HepG2 (cell line): ENCODE results near the gene CBLC. TPM values are rescaled to one million over a fixed set of nuclear protein-coding genes. Genes with fewer than 3 reads are reported as not detected.
A peak's percentile ranks its signal among the peaks of the same experiment; 100 is the strongest.

Experiments used
- ATAC-seq: fragments of 200-7000 bp; cut with Tn5 transposase; 3 replicates; pipeline ENCODE4 v1.9.1; 2020; ENCODE audit warnings: mild to moderate bottlenecking, moderate library complexity
- BruUV-seq: library from RNA; stranded (reverse); fragments of 400-500 nt; replicated peaks from 2 replicates; lab custom pipeline; 2021; lab: Mats Ljungman, UMichigan
- CTCF ChIA-PET: fragments of 300-600 bp; formaldehyde crosslinking; extraction: SDS; loops from one replicate; lab custom pipeline; 2021; ENCODE audit warnings: low total read pairs, inconsistent platforms, low intra/inter-chr PET ratio; lab: Yijun Ruan, JAX
- POLR2A ChIA-PET: fragments of 350-600 bp; sonication (Branson Sonifier 250); formaldehyde crosslinking; loops from one replicate; lab custom pipeline; 2020; ENCODE audit warnings: antibody characterized with exemption, inconsistent platforms; lab: Yijun Ruan, JAX
- DNase-seq: peaks from one replicate; pipeline ENCODE4 v3.0.0-alpha.2; 2015; ENCODE audit warnings: low spot score
- FAIRE-seq: peaks from 3 replicates; lab custom pipeline; 2011; peaks lifted over from hg19 to GRCh38; lab: Jason Lieb, UNC
- H2AFZ ChIP-seq: one replicate; pipeline ENCODE4 v1.6.1; 2011; ENCODE audit warnings: low read length, inconsistent platforms
- H3K27ac ChIP-seq: fragments of 300-600 bp; 3 replicates; pipeline ENCODE4 v1.8.0; 2011; ENCODE audit warnings: mixed run types, mild to moderate bottlenecking, mixed read lengths, low read length, inconsistent platforms; ENCODE audit not compliant: insufficient read depth; ENCODE audit errors: extremely low read length
- H3K27me3 ChIP-seq, 2 experiments: fragments of 200-600 bp in 1 of 2; 2 replicates in 1 of 2; 3 replicates in 1 of 2; pipeline versions ENCODE4 v1.6.0 to v1.8.0; 2011; ENCODE audit warnings: low read length in 2 of 2, mild to moderate bottlenecking in 2 of 2, moderate library complexity in 2 of 2, inconsistent platforms in 1 of 2; ENCODE audit not compliant: insufficient read depth in 2 of 2, control insufficient read depth in 1 of 2
- H3K36me3 ChIP-seq, 2 experiments: fragments of 200-600 bp in 1 of 2; replicated peaks in 1 of 2; 2 replicates in 1 of 2; 3 replicates in 1 of 2; pipeline versions ENCODE4 v1.5.1 to v1.8.0; 2011; ENCODE audit warnings: low read length in 2 of 2, inconsistent platforms in 1 of 2; ENCODE audit not compliant: insufficient read depth in 2 of 2, control insufficient read depth in 1 of 2
- H3K4me1 ChIP-seq: 2 replicates; pipeline ENCODE4 v1.5.1; 2012; ENCODE audit warnings: low read length, inconsistent platforms; ENCODE audit not compliant: insufficient read depth
- H3K4me2 ChIP-seq: 2 replicates; pipeline ENCODE4 v1.6.0; 2011; ENCODE audit warnings: low read depth, low read length, inconsistent platforms
- H3K4me3 ChIP-seq, 3 experiments: fragments of 200-600 bp in 1 of 3; sonication (generic), shearing (Covaris generic) in 1 of 3; replicated peaks in 1 of 3; 2 replicates each; pipeline ENCODE4 v1.5.1; 2011 to 2016; ENCODE audit warnings: low read length in 3 of 3, inconsistent platforms in 2 of 3, low read depth in 2 of 3, mild to moderate bottlenecking in 2 of 3, control low read depth in 1 of 3, mixed read lengths in 1 of 3; ENCODE audit not compliant: insufficient read depth in 1 of 3
- H3K79me2 ChIP-seq: one replicate; pipeline ENCODE4 v1.6.1; 2011; ENCODE audit warnings: low read length, inconsistent platforms; ENCODE audit not compliant: insufficient read depth
- H3K9ac ChIP-seq: 2 replicates; pipeline ENCODE4 v1.6.0; 2011; ENCODE audit warnings: mild to moderate bottlenecking, low read depth, low read length, inconsistent platforms; ENCODE audit not compliant: insufficient read depth
- H3K9me3 ChIP-seq: 2 replicates; pipeline ENCODE4 v1.5.1; 2012; ENCODE audit warnings: mild to moderate bottlenecking, low read length
- H4K20me1 ChIP-seq: 2 replicates; pipeline ENCODE4 v1.6.0; 2011; ENCODE audit warnings: inconsistent platforms, mild to moderate bottlenecking, low read length, moderate library complexity; ENCODE audit not compliant: insufficient read depth
- ATM ChIP-seq: fragments of 450-650 bp; IDR thresholded peaks from 2 replicates; pipeline ENCODE4 v1.7.1; 2017; ENCODE audit warnings: mild to moderate bottlenecking, borderline replicate concordance
- CHD2 ChIP-seq: IDR thresholded peaks from 2 replicates; pipeline ENCODE4 v1.6.1; 2011; ENCODE audit warnings: low read depth, low read length, improper control_type of control experiment
- MTF2 ChIP-seq: sonication (generic); formaldehyde crosslinking; IDR thresholded peaks from 2 replicates; pipeline ENCODE4 v1.5.0; 2020; ENCODE audit warnings: missing genetic modification reagents, borderline replicate concordance
- NKX3-1 ChIP-seq: sonication (generic); formaldehyde crosslinking; IDR thresholded peaks from 2 replicates; pipeline ENCODE4 v1.5.0; 2020; ENCODE audit warnings: missing genetic modification reagents
- ONECUT2 ChIP-seq: sonication (generic); formaldehyde crosslinking; IDR thresholded peaks from 2 replicates; pipeline ENCODE4 v1.4.0; 2020; ENCODE audit warnings: missing genetic modification reagents
- PRMT3 ChIP-seq: sonication (generic); formaldehyde crosslinking; IDR thresholded peaks from 2 replicates; pipeline ENCODE4 v1.8.1; 2022; ENCODE audit warnings: low read depth, mild to moderate bottlenecking, moderate library complexity, missing genetic modification reagents, borderline replicate concordance
- RAD51 ChIP-seq: fragments of 450-650 bp; IDR thresholded peaks from 2 replicates; pipeline ENCODE4 v1.6.1; 2016; ENCODE audit warnings: borderline replicate concordance
- REL ChIP-seq: sonication (generic); formaldehyde crosslinking; conservative IDR thresholded peaks from 2 replicates; pipeline ENCODE4 v1.8.0; 2022; ENCODE audit warnings: mild to moderate bottlenecking, missing genetic modification reagents, moderate library complexity
- RORA ChIP-seq: sonication (generic); formaldehyde crosslinking; IDR thresholded peaks from 2 replicates; pipeline ENCODE4 v1.5.0; 2020; ENCODE audit warnings: mild to moderate bottlenecking, missing genetic modification reagents, moderate library complexity
- SIX1 ChIP-seq: sonication (generic); formaldehyde crosslinking; IDR thresholded peaks from 2 replicates; pipeline ENCODE4 v1.4.0; 2020; ENCODE audit warnings: missing genetic modification reagents, borderline replicate concordance
- SMAD9 ChIP-seq: sonication (generic); formaldehyde crosslinking; IDR thresholded peaks from 2 replicates; pipeline ENCODE4 v1.5.1; 2020; ENCODE audit warnings: mild to moderate bottlenecking, missing genetic modification reagents
- SMARCC2 ChIP-seq: fragments of 450-650 bp; IDR thresholded peaks from 2 replicates; pipeline ENCODE4 v1.6.1; 2017; ENCODE audit warnings: antibody characterized with exemption, mild to moderate bottlenecking
- SNRNP70 ChIP-seq: fragments of 200-400 bp; formaldehyde crosslinking; IDR thresholded peaks from 2 replicates; pipeline ENCODE4 v1.6.1; 2017; ENCODE audit warnings: mild to moderate bottlenecking, low read depth, low read length, moderate library complexity
- ZNF335 ChIP-seq: sonication (generic); formaldehyde crosslinking; IDR thresholded peaks from 2 replicates; pipeline ENCODE4 v1.4.0; 2020; ENCODE audit warnings: missing genetic modification reagents
- ZNF562 ChIP-seq: sonication (generic); formaldehyde crosslinking; IDR thresholded peaks from 2 replicates; pipeline ENCODE4 v1.8.0; 2022; ENCODE audit warnings: missing genetic modification reagents, borderline replicate concordance
- ZNF883 ChIP-seq: sonication (generic); formaldehyde crosslinking; IDR thresholded peaks from 2 replicates; pipeline ENCODE4 v1.5.1; 2020; ENCODE audit warnings: mild to moderate bottlenecking, missing genetic modification reagents; ENCODE audit errors: not compliant biosample characterization
- WGBS: methylation state at CpG from one replicate; pipeline ENCODE4 v1.1.6; 2017; ENCODE audit warnings: low lambda C conversion rate; 5-methylcytosine and 5-hydroxymethylcytosine counted together
- in situ Hi-C: cut with HindIII; loops from 2 replicates; pipeline ENCODE4 v1.10.0; 2017; ENCODE audit warnings: low pct_unique_long_range_greater_than_20kb; ENCODE audit not compliant: extremely low pct_ligation_motif_present
- intact Hi-C: fragments of 100-400 bp; cut with micrococcal nuclease; formaldehyde crosslinking; loops from one replicate; pipeline ENCODE4 v1.10.0; 2022; ENCODE audit not compliant: unreplicated experiment
- polyA plus RNA-seq, 8 experiments: library from polyadenylated mRNA; depleted of rRNA in 3 of 8; stranded (reverse) in 7 of 8; unstranded in 1 of 8; fragments of >200 nt; fragmentation: Illumina TruSeq in 4 of 8; extraction: Trizol in 4 of 8; gene quantifications; 2 replicates each; pipeline versions ENCODE4 v1.2.1 to v1.2.3, GENCODE V29; 2011 to 2016; ENCODE audit warnings: low read depth in 4 of 8, missing spikeins in 1 of 8, mixed read lengths in 1 of 8; ENCODE audit not compliant: insufficient read depth in 1 of 8
- total RNA-seq, 5 experiments: library from RNA; depleted of rRNA; stranded (reverse); fragments of >200 nt; fragmentation: Illumina TruSeq; extraction: Trizol; gene quantifications; 2 replicates each; pipeline ENCODE4 v1.2.3, GENCODE V29; 2016; ENCODE audit warnings: low read depth in 1 of 5
- TF ChIP-seq, protein P1 (sequence below): IDR thresholded peaks from 2 replicates; pipeline ENCODE4 v1.6.1; 2016; ENCODE audit warnings: low read depth, borderline replicate concordance
- TF ChIP-seq, protein P2 (sequence below): sonication (generic); formaldehyde crosslinking; IDR thresholded peaks from 2 replicates; pipeline ENCODE4 v1.4.0; 2020; ENCODE audit warnings: missing genetic modification reagents, borderline replicate concordance

Gene CBLC
- total and polyA plus RNA-seq, 2 of the 13 experiments (the other 11 are each of a cell fraction or from before 2014, with no cell fraction given), result 1.8 to 2.6 TPM

DNA sequence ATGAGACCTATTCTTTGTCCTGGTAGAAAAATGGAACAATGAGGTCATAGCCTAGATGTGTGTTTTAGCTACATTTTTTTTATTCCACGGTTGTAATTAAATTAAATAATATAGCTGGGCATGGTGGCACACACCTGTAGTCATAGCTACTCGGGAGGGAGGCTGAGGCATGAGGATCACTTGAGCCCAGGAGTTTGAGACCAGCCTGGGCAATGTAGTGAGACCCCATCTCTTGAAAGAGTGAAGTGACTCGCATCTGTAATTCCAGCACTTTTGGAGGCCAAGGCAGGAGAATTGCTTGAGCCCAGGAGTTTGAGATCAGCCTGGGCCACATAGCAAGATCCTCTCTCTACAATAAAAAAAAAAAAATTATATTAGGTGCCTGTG is 11.7 kb upstream of the CBLC start:
- no TSS peak for BruUV-seq
- CTCF ChIA-PET, result no interaction called here
- no peak for ATAC-seq
- Histone ChIP-seq H2AFZ (no peak overlapping the region), H4K20me1 (no peaks in the 10 kb centered on the region), H3K27ac (peak overlapping the region; percentile 51), H3K4me1 (peaks cover 64% of the 10 kb centered on the region), H3K4me3 (no peak overlapping the region), H3K9ac (no peak overlapping the region), H3K27me3 (no peaks in the 10 kb centered on the region), H3K9me3 (no peaks in the 10 kb centered on the region), H3K4me2 (peak overlapping the region; percentile 39; the same call in 1 of the 2 replicates), H3K36me3 (no peaks in the 10 kb centered on the region), H3K79me2 (no peaks in the 10 kb centered on the region)
- in situ Hi-C loops (loop anchor here (5.0 kb wide), 1 partner anchor 79 kb away; no protein-coding TSS in a partner anchor), intact Hi-C loops (no loop called here)
- FAIRE-seq, result no peak
- DNase-seq, result no peak
- POLR2A ChIA-PET, result interaction anchor here (0.8 to 2.6 kb wide), 13 partner anchors 9 to 76 kb away, joined by 3 to 42 read pairs (median 6); partner anchors contain the start of gene BCAM
- WGBS, result 25% methylated on average over 3 of the region's 3 CpGs
- TF ChIP-seq RORA (no peak), ONECUT2 (CRISPR knock-in tag) (no peak), SMARCC2 (no peak), NKX3-1 (CRISPR knock-in tag) (no peak), ZNF883 (CRISPR knock-in tag) (no peak), ATM (no peak), CHD2 (no peak), PRMT3 (CRISPR knock-in tag) (no peak), RAD51 (no peak), SNRNP70 (no peak), REL (CRISPR knock-in tag) (no peak), ZNF562 (CRISPR knock-in tag) (no peak), MTF2 (CRISPR knock-in tag) (no peak), SMAD9 (CRISPR knock-in tag) (no peak), ZNF335 (CRISPR knock-in tag) (no peak), SIX1 (CRISPR knock-in tag) (no peak)
- TF ChIP-seq, protein P1, sequence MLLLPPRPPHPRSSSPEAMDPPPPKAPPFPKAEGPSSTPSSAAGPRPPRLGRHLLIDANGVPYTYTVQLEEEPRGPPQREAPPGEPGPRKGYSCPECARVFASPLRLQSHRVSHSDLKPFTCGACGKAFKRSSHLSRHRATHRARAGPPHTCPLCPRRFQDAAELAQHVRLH (CRISPR knock-in tag), result no peak
- TF ChIP-seq, protein P2, sequence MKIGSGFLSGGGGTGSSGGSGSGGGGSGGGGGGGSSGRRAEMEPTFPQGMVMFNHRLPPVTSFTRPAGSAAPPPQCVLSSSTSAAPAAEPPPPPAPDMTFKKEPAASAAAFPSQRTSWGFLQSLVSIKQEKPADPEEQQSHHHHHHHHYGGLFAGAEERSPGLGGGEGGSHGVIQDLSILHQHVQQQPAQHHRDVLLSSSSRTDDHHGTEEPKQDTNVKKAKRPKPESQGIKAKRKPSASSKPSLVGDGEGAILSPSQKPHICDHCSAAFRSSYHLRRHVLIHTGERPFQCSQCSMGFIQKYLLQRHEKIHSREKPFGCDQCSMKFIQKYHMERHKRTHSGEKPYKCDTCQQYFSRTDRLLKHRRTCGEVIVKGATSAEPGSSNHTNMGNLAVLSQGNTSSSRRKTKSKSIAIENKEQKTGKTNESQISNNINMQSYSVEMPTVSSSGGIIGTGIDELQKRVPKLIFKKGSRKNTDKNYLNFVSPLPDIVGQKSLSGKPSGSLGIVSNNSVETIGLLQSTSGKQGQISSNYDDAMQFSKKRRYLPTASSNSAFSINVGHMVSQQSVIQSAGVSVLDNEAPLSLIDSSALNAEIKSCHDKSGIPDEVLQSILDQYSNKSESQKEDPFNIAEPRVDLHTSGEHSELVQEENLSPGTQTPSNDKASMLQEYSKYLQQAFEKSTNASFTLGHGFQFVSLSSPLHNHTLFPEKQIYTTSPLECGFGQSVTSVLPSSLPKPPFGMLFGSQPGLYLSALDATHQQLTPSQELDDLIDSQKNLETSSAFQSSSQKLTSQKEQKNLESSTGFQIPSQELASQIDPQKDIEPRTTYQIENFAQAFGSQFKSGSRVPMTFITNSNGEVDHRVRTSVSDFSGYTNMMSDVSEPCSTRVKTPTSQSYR (CRISPR knock-in tag), result no peak
